ENCODE measurements around the gene MYO7B. TPM values are rescaled to one million over a fixed set of nuclear protein-coding genes. Genes with fewer than 3 reads are reported as not detected.
"Not testable (repeated sequence)": the region's sequence is repeated elsewhere in the genome, so short reads cannot be mapped to it uniquely, and the experiment has no call there.

Gene MYO7B
- total RNA-seq, 2 experiments from 2014 or later: 0.65 to 1.2 TPM

DNA sequence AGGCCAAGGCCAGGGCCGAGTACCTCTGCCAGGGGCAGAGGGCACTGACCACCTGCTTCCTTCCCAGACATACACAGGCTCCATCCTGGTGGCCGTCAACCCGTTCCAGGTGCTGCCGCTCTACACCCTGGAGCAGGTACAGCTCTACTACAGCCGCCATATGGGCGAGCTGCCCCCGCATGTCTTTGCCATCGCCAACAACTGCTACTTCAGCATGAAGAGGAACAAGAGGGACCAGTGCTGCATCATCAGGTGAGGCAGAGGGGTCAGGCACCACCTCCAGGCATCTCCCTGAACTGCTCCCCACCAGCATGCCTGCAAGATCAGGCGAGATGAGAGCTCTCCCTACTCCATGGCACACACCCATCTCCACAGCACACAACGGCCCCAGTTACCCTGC is 31.1 kb downstream of the MYO7B start:
- TF ChIP-seq, protein P1, sequence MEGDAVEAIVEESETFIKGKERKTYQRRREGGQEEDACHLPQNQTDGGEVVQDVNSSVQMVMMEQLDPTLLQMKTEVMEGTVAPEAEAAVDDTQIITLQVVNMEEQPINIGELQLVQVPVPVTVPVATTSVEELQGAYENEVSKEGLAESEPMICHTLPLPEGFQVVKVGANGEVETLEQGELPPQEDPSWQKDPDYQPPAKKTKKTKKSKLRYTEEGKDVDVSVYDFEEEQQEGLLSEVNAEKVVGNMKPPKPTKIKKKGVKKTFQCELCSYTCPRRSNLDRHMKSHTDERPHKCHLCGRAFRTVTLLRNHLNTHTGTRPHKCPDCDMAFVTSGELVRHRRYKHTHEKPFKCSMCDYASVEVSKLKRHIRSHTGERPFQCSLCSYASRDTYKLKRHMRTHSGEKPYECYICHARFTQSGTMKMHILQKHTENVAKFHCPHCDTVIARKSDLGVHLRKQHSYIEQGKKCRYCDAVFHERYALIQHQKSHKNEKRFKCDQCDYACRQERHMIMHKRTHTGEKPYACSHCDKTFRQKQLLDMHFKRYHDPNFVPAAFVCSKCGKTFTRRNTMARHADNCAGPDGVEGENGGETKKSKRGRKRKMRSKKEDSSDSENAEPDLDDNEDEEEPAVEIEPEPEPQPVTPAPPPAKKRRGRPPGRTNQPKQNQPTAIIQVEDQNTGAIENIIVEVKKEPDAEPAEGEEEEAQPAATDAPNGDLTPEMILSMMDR (IDR thresholded peaks at IDR 0.05): no peak
- intact Hi-C loops (cut with micrococcal nuclease): no loop called here
- POLR2A ChIA-PET: no interaction called here

DNA sequence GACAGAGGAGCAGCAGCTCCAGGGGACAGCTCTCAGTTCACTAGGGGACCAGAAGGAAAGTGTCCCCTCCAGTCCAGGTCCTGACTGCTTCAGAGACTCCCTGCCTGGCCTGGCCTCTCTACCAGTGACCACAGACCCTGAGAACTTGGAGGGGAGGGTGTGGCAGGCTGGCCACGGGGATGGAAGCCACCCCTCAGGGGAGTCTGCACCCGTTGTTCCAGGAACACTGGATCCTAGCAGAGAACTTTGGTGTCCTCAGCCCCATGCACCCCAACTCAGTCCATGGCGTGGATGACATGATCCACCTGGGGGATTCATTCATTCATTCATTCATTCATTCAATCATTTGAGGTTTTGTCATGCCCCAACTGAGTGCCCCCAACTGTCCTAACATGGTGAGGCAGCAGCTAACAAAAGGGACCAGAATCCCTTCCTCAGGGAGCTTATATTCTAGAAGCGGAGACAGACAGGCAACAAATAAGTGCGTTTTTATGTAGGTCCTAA is 31.9 kb downstream of the MYO7B start:
- no peaks in the 10 kb centered on the region for H3K9me3 Mint-ChIP-seq
- intact Hi-C loops (cut with micrococcal nuclease): no loop called here
- no peaks in the 10 kb centered on the region for H3K36me3 Mint-ChIP-seq (ENCODE audit: low read depth)
- H3K4me1 Mint-ChIP-seq (ENCODE audit: low read depth): peaks cover 17% of the 10 kb centered on the region
- DNase-seq (no peak), ATAC-seq (no peak)
- TF ChIP-seq, protein P1 (IDR thresholded peaks at IDR 0.05): no peak
- POLR2A ChIA-PET: no interaction called here
- no peak overlapping the region for H3K4me3 Mint-ChIP-seq
- no peak overlapping the region for H3K27ac Mint-ChIP-seq
- CTCF ChIA-PET: interaction anchor here (0.7 to 2.0 kb wide), 3 partner anchors 17 to 24 kb away, joined by 3 to 7 read pairs (median 4); no protein-coding TSS in a partner anchor
- peaks cover 4% of the 10 kb centered on the region for H3K27me3 Mint-ChIP-seq

More for the DNA sequence above, 31.1 kb downstream of the MYO7B start:
- Mint-ChIP-seq H3K4me3 (no peak overlapping the region), H3K9me3 (no peaks in the 10 kb centered on the region), H3K4me1 (ENCODE audit: low read depth) (peaks cover 17% of the 10 kb centered on the region), H3K27ac (no peak overlapping the region), H3K27me3 (peaks cover 4% of the 10 kb centered on the region), H3K36me3 (ENCODE audit: low read depth) (no peaks in the 10 kb centered on the region)
- no peak for DNase-seq
- CTCF ChIA-PET: interaction anchor here (0.9 to 1.1 kb wide), 2 partner anchors 25 to 83 kb away, joined by 4 to 5 read pairs; no protein-coding TSS in a partner anchor
- no peak for ATAC-seq

DNA sequence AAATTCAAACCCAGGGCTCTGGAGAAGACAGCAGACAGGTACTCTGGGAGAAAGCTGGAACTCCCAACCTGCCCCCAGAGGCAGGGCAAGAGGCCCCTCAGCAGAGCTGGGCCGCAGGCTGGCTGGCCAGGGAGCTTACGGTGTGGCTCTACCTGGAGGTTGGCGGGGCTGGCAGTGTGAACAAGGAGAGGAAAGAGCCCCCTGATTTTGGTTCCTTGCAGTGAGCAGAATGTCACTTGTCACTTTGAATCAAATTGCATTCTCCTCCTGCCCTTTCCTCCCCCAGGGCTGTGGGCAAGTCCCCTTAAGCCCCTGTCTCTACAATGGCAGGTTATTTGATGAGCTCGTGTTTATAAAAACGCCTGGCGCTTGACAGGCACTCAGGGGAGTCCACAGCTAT is 32.6 kb downstream of the MYO7B start:
- Mint-ChIP-seq H3K9me3 (no peaks in the 10 kb centered on the region), H3K27ac (no peak overlapping the region), H3K4me3 (no peak overlapping the region), H3K4me1 (ENCODE audit: low read depth) (peaks cover 14% of the 10 kb centered on the region), H3K27me3 (no peaks in the 10 kb centered on the region), H3K36me3 (ENCODE audit: low read depth) (no peaks in the 10 kb centered on the region)
- TF ChIP-seq, protein P1 (IDR thresholded peaks at IDR 0.05): no peak
- no peak for ATAC-seq
- DNase-seq: no peak
- ChIA-PET POLR2A (no interaction called here), CTCF (interaction anchor here (0.7 to 2.0 kb wide), 2 partner anchors 23 to 1041 kb away, joined by 3 to 7 read pairs; no protein-coding TSS in a partner anchor)
- intact Hi-C loops (cut with micrococcal nuclease): no loop called here

DNA sequence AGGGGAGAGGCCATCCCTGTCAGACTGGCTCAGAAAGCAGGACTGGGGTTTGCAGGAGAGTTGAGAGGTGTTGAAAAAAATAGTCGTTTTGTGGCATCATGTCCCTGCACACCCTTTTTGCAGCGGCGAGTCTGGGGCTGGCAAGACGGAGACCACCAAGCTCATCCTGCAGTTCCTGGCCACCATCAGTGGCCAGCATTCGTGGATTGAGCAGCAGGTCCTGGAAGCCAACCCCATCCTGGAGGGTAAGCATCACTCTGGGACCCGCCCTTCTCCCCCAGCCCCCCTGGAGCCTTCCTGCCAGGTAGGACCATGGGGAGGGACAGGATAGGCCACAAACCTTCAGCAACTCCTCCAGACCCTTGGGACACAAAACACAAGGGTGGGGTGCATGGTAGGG is 34.2 kb downstream of the MYO7B start:
- no peak for ATAC-seq
- POLR2A ChIA-PET: no interaction called here
- Mint-ChIP-seq H3K4me3 (no peak overlapping the region), H3K27me3 (no peaks in the 10 kb centered on the region), H3K27ac (no peak overlapping the region), H3K9me3 (no peaks in the 10 kb centered on the region), H3K4me1 (ENCODE audit: low read depth) (peaks cover under 1% of the 10 kb centered on the region), H3K36me3 (ENCODE audit: low read depth) (no peaks in the 10 kb centered on the region)
- CTCF ChIA-PET: interaction anchor here (1.1 to 2.0 kb wide), 2 partner anchors 22 to 91 kb away, joined by 3 to 7 read pairs; no protein-coding TSS in a partner anchor
- no peak for DNase-seq
- TF ChIP-seq, protein P1 (IDR thresholded peaks at IDR 0.05): no peak
- intact Hi-C loops (cut with micrococcal nuclease): no loop called here

DNA sequence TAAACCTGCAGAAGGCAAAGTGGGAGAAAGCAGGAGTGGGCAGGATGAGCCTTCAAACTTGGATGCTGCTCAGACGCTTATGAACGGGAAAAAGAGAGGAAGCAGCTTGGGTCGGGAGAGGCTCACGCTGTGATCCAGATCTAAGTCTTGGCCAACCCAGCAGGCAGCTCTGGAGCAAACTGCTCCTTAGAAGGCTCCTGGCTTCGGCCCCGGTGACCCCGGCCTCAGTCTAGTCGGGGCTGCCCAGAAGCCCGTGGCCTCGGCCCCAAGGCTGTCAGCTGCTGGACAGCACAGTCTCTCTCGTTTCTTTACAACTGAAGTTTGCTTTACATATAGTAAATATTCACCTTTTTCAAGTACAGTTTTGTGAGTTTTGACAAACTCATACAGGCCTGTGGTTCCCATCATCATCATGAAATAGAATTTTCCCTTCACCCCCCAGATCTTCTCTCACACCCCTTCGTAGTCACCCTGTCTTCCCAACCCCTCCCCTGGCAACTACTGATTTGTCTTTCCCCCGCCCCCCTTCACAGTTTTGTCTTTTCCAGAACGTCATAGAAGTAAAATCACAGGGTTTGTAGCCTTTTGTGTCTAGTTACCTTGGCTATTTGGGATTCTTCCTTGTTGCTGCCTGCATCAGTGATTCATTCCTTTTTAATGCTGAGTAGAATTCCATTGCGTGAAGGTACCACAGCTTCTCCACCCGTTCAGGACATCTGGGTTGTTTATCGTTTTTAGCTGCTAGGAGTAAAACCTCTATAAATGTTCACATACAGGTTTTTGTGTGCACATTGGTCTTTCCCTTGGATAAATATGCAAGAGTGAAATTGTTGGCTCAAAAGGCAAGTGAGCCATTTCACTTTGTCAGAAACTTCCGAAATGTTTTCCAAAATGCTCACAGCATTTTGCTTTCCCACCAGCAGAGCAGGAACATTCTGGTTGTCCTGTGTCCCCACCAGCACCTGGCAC is 35.1 kb downstream of the MYO7B start:
- Mint-ChIP-seq H3K27me3 (no peaks in the 10 kb centered on the region), H3K36me3 (ENCODE audit: low read depth) (no peaks in the 10 kb centered on the region), H3K4me3 (no peak overlapping the region), H3K9me3 (no peaks in the 10 kb centered on the region), H3K27ac (no peak overlapping the region), H3K4me1 (ENCODE audit: low read depth) (peaks cover 9% of the 10 kb centered on the region)
- ATAC-seq (no peak), DNase-seq (no peak)
- intact Hi-C loops (cut with micrococcal nuclease): no loop called here
- POLR2A ChIA-PET: no interaction called here
- TF ChIP-seq, protein P1 (IDR thresholded peaks at IDR 0.05): no peak
- CTCF ChIA-PET: interaction anchor here (1.1 kb wide), 1 partner anchor 92 kb away, joined by 3 read pairs; no protein-coding TSS in a partner anchor

DNA sequence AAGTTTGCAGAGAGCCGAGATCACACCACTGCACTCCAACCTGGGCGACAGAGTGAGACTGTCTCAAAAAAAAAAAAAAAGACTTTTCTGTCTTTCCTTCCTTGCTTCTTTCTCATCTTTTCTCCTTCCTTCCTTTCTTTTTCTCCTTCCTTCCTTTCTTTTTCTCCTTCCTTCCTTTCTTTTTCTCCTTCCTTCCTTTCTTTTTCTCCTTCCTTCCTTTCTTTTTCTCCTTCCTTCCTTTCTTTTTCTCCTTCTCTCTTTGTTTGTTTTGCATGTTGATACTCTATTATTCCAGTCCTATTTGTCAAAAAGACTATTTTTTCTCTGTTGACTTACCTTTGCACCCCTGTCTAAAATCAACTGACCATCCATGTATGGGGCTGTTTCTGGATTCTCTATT is 36.9 kb downstream of the MYO7B start:
- H3K27me3 Mint-ChIP-seq; intact Hi-C loops (cut with micrococcal nuclease); DNase-seq; H3K9me3 Mint-ChIP-seq; H3K36me3 Mint-ChIP-seq (ENCODE audit: low read depth); CTCF ChIA-PET; H3K4me3 Mint-ChIP-seq; POLR2A ChIA-PET; H3K27ac Mint-ChIP-seq; ATAC-seq: not testable (repeated sequence)
- peaks cover 15% of the 10 kb centered on the region for H3K4me1 Mint-ChIP-seq (ENCODE audit: low read depth)
